ENCODE measurements around the gene ANKRD33B.
"Not testable (repeated sequence)": the region's sequence is repeated elsewhere in the genome, so short reads cannot be mapped to it uniquely, and the experiment has no call there.

Gene ANKRD33B

GRCh38 chr5:10612251-10612650 lies 48.4 kb downstream of the ANKRD33B start:
- DNase-seq (ENCODE audit: low read depth in 2 of 2, low spot score in 1 of 2): no peak

GRCh38 chr5:10615693-10616092 lies 51.8 kb downstream of the ANKRD33B start:
- DNase-seq (ENCODE audit: low read depth in 2 of 2, low spot score in 1 of 2): no peak

GRCh38 chr5:10617103-10617502 lies 53.2 kb downstream of the ANKRD33B start:
- no peak for DNase-seq (ENCODE audit: low read depth in 2 of 2, low spot score in 1 of 2)

GRCh38 chr5:10618311-10618710 lies 54.4 kb downstream of the ANKRD33B start:
- no peak for DNase-seq (ENCODE audit: low read depth in 2 of 2, low spot score in 1 of 2)

GRCh38 chr5:10619649-10620048 lies 55.8 kb downstream of the ANKRD33B start:
- no peak for DNase-seq (ENCODE audit: low read depth in 2 of 2, low spot score in 1 of 2)

- no peak for DNase-seq (ENCODE audit: low read depth in 2 of 2, low spot score in 1 of 2)
Measured at GRCh38 chr5:10620346-10620745, 56.5 kb downstream of the ANKRD33B start.

- no peak for DNase-seq (ENCODE audit: low read depth in 2 of 2, low spot score in 1 of 2)
Measured at GRCh38 chr5:10621832-10622231, 58.0 kb downstream of the ANKRD33B start.

GRCh38 chr5:10622810-10623209 lies 58.9 kb downstream of the ANKRD33B start:
- DNase-seq (ENCODE audit: low read depth in 2 of 2, low spot score in 1 of 2): no peak

- no peak for DNase-seq (ENCODE audit: low read depth in 2 of 2, low spot score in 1 of 2)
Measured at GRCh38 chr5:10623305-10623910, 59.5 kb downstream of the ANKRD33B start.

- no peak for DNase-seq (ENCODE audit: low read depth in 2 of 2, low spot score in 1 of 2)
Measured at GRCh38 chr5:10624206-10624605, 60.3 kb downstream of the ANKRD33B start.

- DNase-seq (ENCODE audit: low read depth in 2 of 2, low spot score in 1 of 2): no peak
Measured at GRCh38 chr5:10624679-10625078, 60.8 kb downstream of the ANKRD33B start.

GRCh38 chr5:10625700-10626472 lies 62.0 kb downstream of the ANKRD33B start:
- no peak for DNase-seq (ENCODE audit: low read depth in 2 of 2, low spot score in 1 of 2)

GRCh38 chr5:10626473-10627013 lies 62.7 kb downstream of the ANKRD33B start:
- no peak for DNase-seq (ENCODE audit: low read depth in 2 of 2, low spot score in 1 of 2)

GRCh38 chr5:10627160-10627701 lies 63.4 kb downstream of the ANKRD33B start:
- no peak for DNase-seq (ENCODE audit: low read depth in 2 of 2, low spot score in 1 of 2)

GRCh38 chr5:10628601-10629000 lies 64.7 kb downstream of the ANKRD33B start:
- no peak for DNase-seq (ENCODE audit: low read depth in 2 of 2, low spot score in 1 of 2)

GRCh38 chr5:10629682-10630081 lies 65.8 kb downstream of the ANKRD33B start:
- DNase-seq (ENCODE audit: low read depth in 2 of 2, low spot score in 1 of 2): no peak

GRCh38 chr5:10630126-10630525 lies 66.3 kb downstream of the ANKRD33B start:
- DNase-seq (ENCODE audit: low read depth in 2 of 2, low spot score in 1 of 2): no peak

- not testable (repeated sequence) for DNase-seq (ENCODE audit: low read depth in 2 of 2, low spot score in 1 of 2)
Measured at GRCh38 chr5:10630744-10631143, 66.9 kb downstream of the ANKRD33B start.

GRCh38 chr5:10631316-10631996 lies 67.6 kb downstream of the ANKRD33B start:
- DNase-seq (ENCODE audit: low read depth in 2 of 2, low spot score in 1 of 2): no peak

GRCh38 chr5:10632110-10632761 lies 68.4 kb downstream of the ANKRD33B start:
- no peak for DNase-seq (ENCODE audit: low read depth in 2 of 2, low spot score in 1 of 2)

Measured in stimulated activated CD8-positive, alpha-beta memory T cell treated with anti-CD3 and anti-CD28 coated beads, Interleukin-4, amount 100 ng/mL, for 1 hour (primary cell).